GM10266 (cell line): ENCODE data around the gene CCDC63.

Experiments used
- DNase-seq: peaks from one replicate; pipeline ENCODE4 v3.0.0; 2012; ENCODE audit errors: extremely low spot score
- CTCF ChIP-seq: IDR thresholded peaks from 2 replicates; pipeline ENCODE4 v1.5.1; 2012; ENCODE audit warnings: mild to moderate bottlenecking, low read depth; ENCODE audit not compliant: control insufficient read depth, insufficient read depth; ENCODE audit errors: missing control alignments

CCDC63 gene

GRCh38 chr12:110846615-110847566 lies at the start of gene CCDC63:
Gene CCDC63 (plus strand): TSS chr12:110846987. CDS start chr12:110852955, 5,968 bp downstream.
- DNase-seq: no peak
- TF ChIP-seq CTCF: peak; percentile 53

- DNase-seq: no peak
Observed at GRCh38 chr12:110798461-110798860, 48.3 kb upstream of the CCDC63 start.

GRCh38 chr12:110802489-110802888 lies 44.3 kb upstream of the CCDC63 start:
- no peak for TF ChIP-seq CTCF

More at GRCh38 chr12:110798461-110798860, 48.3 kb upstream of the CCDC63 start:
- no peak for TF ChIP-seq CTCF

GRCh38 chr12:110804406-110804805 lies 42.4 kb upstream of the CCDC63 start:
- no peak for DNase-seq
- no peak for TF ChIP-seq CTCF

More at GRCh38 chr12:110802489-110802888, 44.3 kb upstream of the CCDC63 start:
- no peak for DNase-seq

- no peak for DNase-seq
- TF ChIP-seq CTCF: no peak
Observed at GRCh38 chr12:110807640-110808039, 39.1 kb upstream of the CCDC63 start.

- TF ChIP-seq CTCF: no peak
- DNase-seq: no peak
Observed at GRCh38 chr12:110809149-110809548, 37.6 kb upstream of the CCDC63 start.

GRCh38 chr12:110811972-110812371 lies 34.8 kb upstream of the CCDC63 start:
- no peak for TF ChIP-seq CTCF
- no peak for DNase-seq
